CD4-positive, alpha-beta T cell treated with Interleukin-1 beta for 1 hour (primary cell): Measurements from ENCODE around the gene TSHB.
A peak's percentile ranks its signal among the peaks of the same experiment; 100 is the strongest.

Source experiments
- DNase-seq, 2 donors: peaks; one replicate each; pipeline ENCODE4 v3.0.0-alpha.2; 2020 to 2022

Gene TSHB

GRCh38 chr1:115062542-115063004, 32.9 kb downstream of the TSHB start:
- DNase-seq, result peak; percentile 94

GRCh38 chr1:115063228-115063901, 33.7 kb downstream of the TSHB start:
- peak; percentile 27 to 77 for DNase-seq

- no peak for DNase-seq
These were observed 34.8 kb downstream of the TSHB start for GRCh38 chr1:115064461-115064860.

GRCh38 chr1:115065021-115065420, 35.4 kb downstream of the TSHB start:
- no peak for DNase-seq

GRCh38 chr1:115067161-115067859, 37.7 kb downstream of the TSHB start:
- no peak for DNase-seq

- no peak for DNase-seq
These were observed 39.4 kb downstream of the TSHB start for GRCh38 chr1:115068826-115069585.

- no peak for DNase-seq
These were observed 40.2 kb downstream of the TSHB start for GRCh38 chr1:115069659-115070308.

GRCh38 chr1:115071012-115071664, 41.5 kb downstream of the TSHB start:
- DNase-seq, result no peak

- DNase-seq, result no peak
These were observed 43.9 kb downstream of the TSHB start for GRCh38 chr1:115073298-115074087.

GRCh38 chr1:115074839-115075534, 45.4 kb downstream of the TSHB start:
- no peak for DNase-seq

- DNase-seq, result no peak
These were observed 46.8 kb downstream of the TSHB start for GRCh38 chr1:115076384-115076915.

GRCh38 chr1:115077286-115077983, 47.8 kb downstream of the TSHB start:
- no peak for DNase-seq

GRCh38 chr1:115077984-115078330, 48.3 kb downstream of the TSHB start:
- DNase-seq, result no peak

GRCh38 chr1:115078708-115079107, 49.1 kb downstream of the TSHB start:
- DNase-seq, result no peak

GRCh38 chr1:115082949-115083348, 53.3 kb downstream of the TSHB start:
- no peak for DNase-seq
